Endothelial cell of umbilical vein (primary cell): Measurements from ENCODE around the gene PLOD2. TPM values are rescaled to one million over a fixed set of nuclear protein-coding genes. Genes with fewer than 3 reads are reported as not detected.

ENCODE experiments used
- Bru-seq: library from RNA; stranded (reverse); fragments of 400-500 nt; gene quantifications from one replicate; lab custom pipeline; 2021; lab: Mats Ljungman, UMichigan
- BruChase-seq, 2 experiments: library from RNA; stranded (reverse); fragments of 400-500 nt; gene quantifications; one replicate each; lab custom pipeline; 2021; lab: Mats Ljungman, UMichigan
- BruUV-seq: library from RNA; stranded (reverse); fragments of 400-500 nt; replicated peaks from 2 replicates; lab custom pipeline; 2021; lab: Mats Ljungman, UMichigan
- CTCF ChIA-PET: fragments of 300-600, 350-600 bp; sonication (Branson Sonifier 250); formaldehyde crosslinking; loops from one replicate; lab custom pipeline; 2021; ENCODE audit warnings: antibody characterized with exemption, inconsistent platforms; lab: Charles Lee
- POLR2A ChIA-PET: fragments of 300-600, 350-600 bp; sonication (Branson Sonifier 250); formaldehyde crosslinking; loops from one replicate; lab custom pipeline; 2021; ENCODE audit warnings: antibody characterized with exemption, inconsistent platforms; lab: Charles Lee
- DNase-seq: peaks from one replicate; pipeline ENCODE4 v3.0.0-alpha.2; 2011; ENCODE audit warnings: low read depth, low spot score
- FAIRE-seq: peaks from 2 replicates; lab custom pipeline; 2011; peaks lifted over from hg19 to GRCh38; lab: Jason Lieb, UNC
- H2AFZ ChIP-seq: 2 replicates; pipeline ENCODE4 v1.6.0; 2012; ENCODE audit warnings: low read depth, low read length, control low read depth, inconsistent platforms
- H3K27ac ChIP-seq: 2 replicates; pipeline ENCODE4 v1.5.1; 2011; ENCODE audit warnings: low read depth, mild to moderate bottlenecking, control low read depth, low read length, moderate library complexity; ENCODE audit not compliant: insufficient read depth
- H3K27me3 ChIP-seq, 2 experiments: 2 replicates each; pipeline versions ENCODE4 v1.6.0 to v1.6.1; 2011; ENCODE audit warnings: low read length in 2 of 2, mixed read lengths in 1 of 2; ENCODE audit not compliant: control insufficient read depth in 2 of 2, insufficient read depth in 2 of 2
- H3K36me3 ChIP-seq, 2 experiments: 2 replicates in 1 of 2; 3 replicates in 1 of 2; pipeline ENCODE4 v1.5.1; 2011; ENCODE audit warnings: low read length in 2 of 2, mild to moderate bottlenecking in 1 of 2, moderate library complexity in 1 of 2; ENCODE audit not compliant: control insufficient read depth in 2 of 2, insufficient read depth in 2 of 2; ENCODE audit errors: extremely low read depth in 1 of 2
- H3K4me1 ChIP-seq: 3 replicates; pipeline ENCODE4 v1.5.1; 2011; ENCODE audit warnings: mild to moderate bottlenecking, low read length; ENCODE audit not compliant: control insufficient read depth, insufficient read depth; ENCODE audit errors: extremely low read depth
- H3K4me2 ChIP-seq: 2 replicates; pipeline ENCODE4 v1.6.1; 2011; ENCODE audit warnings: low read length, control low read depth, mixed read lengths; ENCODE audit not compliant: insufficient read depth
- H3K4me3 ChIP-seq, 3 experiments: fragments of 200-600 bp in 1 of 3; sonication (generic), shearing (Covaris generic) in 1 of 3; replicated peaks in 1 of 3; 2 replicates each; pipeline ENCODE4 v1.5.1; 2011 to 2016; ENCODE audit warnings: control low read depth in 3 of 3, low read length in 3 of 3, mild to moderate bottlenecking in 2 of 3, inconsistent platforms in 1 of 3, low read depth in 1 of 3, moderate library complexity in 1 of 3; ENCODE audit not compliant: insufficient read depth in 1 of 3
- H3K79me2 ChIP-seq: 2 replicates; pipeline ENCODE4 v1.6.0; 2012; ENCODE audit warnings: low read length, inconsistent platforms; ENCODE audit not compliant: control insufficient read depth, insufficient read depth
- H3K9ac ChIP-seq: replicated peaks from 2 replicates; pipeline ENCODE3; 2011; ENCODE audit warnings: low read length, control low read depth; ENCODE audit not compliant: insufficient read depth; ENCODE audit errors: extremely low read depth
- H3K9me1 ChIP-seq: replicated peaks from 3 replicates; pipeline ENCODE4 v1.6.0; 2011; ENCODE audit warnings: mild to moderate bottlenecking, low read length; ENCODE audit not compliant: control insufficient read depth, insufficient read depth; ENCODE audit errors: extremely low read depth
- H3K9me3 ChIP-seq: replicated peaks from 2 replicates; pipeline ENCODE4 v1.5.1; 2012; ENCODE audit warnings: low read length, inconsistent platforms; ENCODE audit not compliant: control insufficient read depth, insufficient read depth
- H4K20me1 ChIP-seq: replicated peaks from 2 replicates; pipeline ENCODE3; 2011; ENCODE audit warnings: mild to moderate bottlenecking, low read length; ENCODE audit not compliant: control insufficient read depth, insufficient read depth; ENCODE audit errors: extremely low read depth
- FOS ChIP-seq: IDR thresholded peaks from 2 replicates; pipeline ENCODE4 v1.6.1; 2011; ENCODE audit warnings: mild to moderate bottlenecking, low read length, moderate library complexity, borderline replicate concordance; ENCODE audit not compliant: insufficient read depth
- JUN ChIP-seq: IDR thresholded peaks from 2 replicates; pipeline ENCODE4 v1.6.1; 2011; ENCODE audit warnings: borderline replicate concordance, low read depth; ENCODE audit not compliant: insufficient read length, insufficient read depth
- MYC ChIP-seq: IDR thresholded peaks from one replicate; pipeline ENCODE4 v1.6.1; 2011; ENCODE audit warnings: mild to moderate bottlenecking, low read depth, low read length
- POLR2A ChIP-seq: IDR thresholded peaks from 2 replicates; pipeline ENCODE4 v1.6.1; 2012; ENCODE audit warnings: low read depth, mild to moderate bottlenecking, control low read depth, low read length
- POLR2AphosphoS5 ChIP-seq: IDR thresholded peaks from 2 replicates; pipeline ENCODE4 v1.6.1; 2012; ENCODE audit warnings: low read depth, mild to moderate bottlenecking, control low read depth, low read length, moderate library complexity; ENCODE audit not compliant: insufficient read depth
- dilution Hi-C: fragments of 300-500 bp; cut with MboI; formaldehyde crosslinking; loops from one replicate; pipeline ENCODE4 v1.15.0; 2019; ENCODE audit warnings: low sequenced_read_pairs; ENCODE audit not compliant: extremely low pct_ligation_motif_present
- intact Hi-C: fragments of 100-400 bp; cut with micrococcal nuclease; formaldehyde crosslinking; loops from one replicate; pipeline ENCODE4 v1.10.0; 2022
- long read RNA-seq: library from polyadenylated mRNA; stranded (forward); transcript quantifications from one replicate; pipeline ENCODE4 v2.0.0, GENCODE V29; 2021
- polyA minus RNA-seq, 3 experiments: library from RNA; depleted of rRNA, polyadenylated mRNA; stranded (reverse); fragments of >200 nt; gene quantifications; 1 replicate in 1 of 3; 2 replicates in 2 of 3; pipeline ENCODE4 v1.2.3, GENCODE V29; 2011
- polyA plus RNA-seq, 4 experiments: library from polyadenylated mRNA; depleted of rRNA in 3 of 4; stranded (reverse) in 3 of 4; unstranded in 1 of 4; fragments of >200 nt; gene quantifications; 2 replicates each; pipeline versions ENCODE4 v1.2.1 to v1.2.3, GENCODE V29; 2011 to 2012; ENCODE audit warnings: missing spikeins in 1 of 4
- total RNA-seq: library from RNA; stranded (reverse); gene quantifications from 2 replicates; pipeline ENCODE4 v1.2.3, GENCODE V29; 2021
- TF ChIP-seq, protein P1 (sequence below), 2 donors: IDR thresholded peaks; 1 replicate in 1 of 2; 2 replicates in 1 of 2; pipeline ENCODE4 v1.5.1; 2011; ENCODE audit warnings: low read length in 2 of 2, mild to moderate bottlenecking in 2 of 2, moderate library complexity in 2 of 2, control low read depth in 1 of 2, inconsistent platforms in 1 of 2, low read depth in 1 of 2; ENCODE audit not compliant: insufficient read depth in 1 of 2; ENCODE audit errors: extremely low read depth in 1 of 2

The PLOD2 gene
- total RNA-seq (193 and 228 TPM in 2 replicates), polyA plus RNA-seq (22.6 and 36.1 TPM in 2 replicates), polyA minus RNA-seq (64.7 and 67.6 TPM in 2 replicates), Bru-seq, nascent RNA (percentile 98 among the genes with signal in this experiment), BruChase-seq, experiment 1, labeled RNA remaining after a 6-hour chase (percentile 96 among the genes with signal in this experiment), BruChase-seq, experiment 2, labeled RNA remaining after a 2-hour chase (percentile 95 among the genes with signal in this experiment)
- 46.7 and 47.7 TPM in 2 replicates for polyA plus RNA-seq (2011; cell fraction: cytosol; rRNA removed)
- polyA plus RNA-seq (2011; cell fraction: nucleus; rRNA removed): 85.2 and 127 TPM in 2 replicates
- polyA plus RNA-seq (2012): 286 and 373 TPM in 2 replicates
- 5.3 TPM for polyA minus RNA-seq (2011; cell fraction: cytosol; rRNA and poly(A)+ RNA removed)
- polyA minus RNA-seq (2011; cell fraction: nucleus; rRNA and poly(A)+ RNA removed): 176 and 243 TPM in 2 replicates
- long read RNA-seq, transcript PLOD2-201 (20 exons, 3,732 nt): major isoform, 377 of 571 reads
- long read RNA-seq, transcript PLOD2-202 (19 exons, 3,665 nt): minor isoform, 46 of 571 reads
- long read RNA-seq, partial matches to known transcripts: 32 of 571 reads
- long read RNA-seq, other reads (novel, unspliced or antisense): 112 of 571 reads

DNA sequence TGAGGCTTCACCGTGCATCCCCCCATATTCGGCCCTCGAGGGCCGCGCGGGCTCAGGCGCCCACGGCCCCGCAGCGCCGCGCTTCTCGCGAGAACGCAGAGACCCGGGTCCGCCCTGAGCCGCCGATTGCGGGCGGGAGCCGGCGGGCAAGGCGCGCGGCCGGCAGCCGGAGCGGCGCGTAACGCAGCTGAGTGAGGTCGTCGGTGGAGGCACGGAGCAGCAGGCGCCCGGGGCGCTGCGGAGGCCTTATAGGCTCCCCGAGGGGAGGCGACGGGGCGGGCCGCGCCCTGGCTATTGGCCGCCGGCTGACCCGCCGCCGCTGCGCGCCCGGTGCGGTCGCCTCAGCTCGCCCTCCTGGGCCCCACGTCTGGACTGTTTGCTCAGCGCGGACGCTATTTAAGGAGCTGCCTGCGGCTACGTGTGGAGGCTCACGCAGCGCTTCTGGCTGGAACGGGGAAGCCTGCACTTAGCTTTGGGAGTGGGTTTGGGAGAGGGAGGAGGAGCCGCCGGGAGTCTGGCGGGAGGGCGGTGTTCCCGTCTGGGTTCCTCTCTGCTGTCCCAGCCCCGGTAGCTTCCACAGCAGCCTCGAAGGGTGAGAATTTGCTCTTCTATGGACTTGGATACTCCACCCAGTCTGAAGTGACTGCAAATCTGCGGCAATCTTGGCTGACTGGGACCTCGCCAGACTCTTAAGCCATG, at the start of gene PLOD2:
Gene PLOD2, minus strand, starts transcription at position 221 of the 699 bp plus-strand sequence. Its CDS starts 195 bp downstream, at position 26.
- Histone ChIP-seq H4K20me1 (peaks cover 2% of the 10 kb centered on the region), H3K9ac (peak within 1 kb of the TSS; percentile 93), H3K4me2 (peak within 1 kb of the TSS; percentile 93), H3K4me3 (peak within 1 kb of the TSS; percentile 55 to 94 (median 80)), H2AFZ (no peak within 1 kb of the TSS), H3K9me3 (no peaks in the 10 kb centered on the region), H3K27ac (peak within 1 kb of the TSS; percentile 90), H3K4me1 (peaks cover 72% of the 10 kb centered on the region), H3K36me3 (no peaks in the 10 kb centered on the region), H3K79me2 (peaks cover 73% of the 10 kb centered on the region), H3K27me3 (no peaks in the 10 kb centered on the region), H3K9me1 (no peaks in the 10 kb centered on the region)
- ChIA-PET POLR2A (interaction anchor here (0.8 to 3.3 kb wide), 13 partner anchors 10 to 166 kb away, joined by 3 to 42 read pairs (median 4); no protein-coding TSS in a partner anchor), CTCF (interaction anchor here (0.9 to 8.3 kb wide), 17 partner anchors 15 to 417 kb away, joined by 3 to 115 read pairs (median 4); no protein-coding TSS in a partner anchor)
- dilution Hi-C loops (no loop called here), intact Hi-C loops (loop anchor here (1.0 to 2.0 kb wide), 10 partner anchors 16 to 345 kb away; partner anchors contain the start of gene PLSCR4)
- no TSS peak for BruUV-seq
- TF ChIP-seq FOS (peak; percentile 10), POLR2AphosphoS5 (peak; percentile 99), JUN (no peak), MYC (no peak), POLR2A (peak; percentile 98)
- TF ChIP-seq, protein P1, sequence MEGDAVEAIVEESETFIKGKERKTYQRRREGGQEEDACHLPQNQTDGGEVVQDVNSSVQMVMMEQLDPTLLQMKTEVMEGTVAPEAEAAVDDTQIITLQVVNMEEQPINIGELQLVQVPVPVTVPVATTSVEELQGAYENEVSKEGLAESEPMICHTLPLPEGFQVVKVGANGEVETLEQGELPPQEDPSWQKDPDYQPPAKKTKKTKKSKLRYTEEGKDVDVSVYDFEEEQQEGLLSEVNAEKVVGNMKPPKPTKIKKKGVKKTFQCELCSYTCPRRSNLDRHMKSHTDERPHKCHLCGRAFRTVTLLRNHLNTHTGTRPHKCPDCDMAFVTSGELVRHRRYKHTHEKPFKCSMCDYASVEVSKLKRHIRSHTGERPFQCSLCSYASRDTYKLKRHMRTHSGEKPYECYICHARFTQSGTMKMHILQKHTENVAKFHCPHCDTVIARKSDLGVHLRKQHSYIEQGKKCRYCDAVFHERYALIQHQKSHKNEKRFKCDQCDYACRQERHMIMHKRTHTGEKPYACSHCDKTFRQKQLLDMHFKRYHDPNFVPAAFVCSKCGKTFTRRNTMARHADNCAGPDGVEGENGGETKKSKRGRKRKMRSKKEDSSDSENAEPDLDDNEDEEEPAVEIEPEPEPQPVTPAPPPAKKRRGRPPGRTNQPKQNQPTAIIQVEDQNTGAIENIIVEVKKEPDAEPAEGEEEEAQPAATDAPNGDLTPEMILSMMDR (IDR thresholded peaks at IDR 0.05; ENCODE audit: extremely low read depth in 1 of 2, insufficient read depth in 1 of 2, low read depth in 1 of 2, low read length in 2 of 2): no peak
- DNase-seq: peak; percentile 90
- peak; percentile 26 for FAIRE-seq
